Activated CD4-positive, alpha-beta T cell treated with anti-CD3 and anti-CD28 coated beads, Interleukin-2, amount 10 ng/mL, durations not matched to agents 24 days and 14 days (primary cell): ENCODE data around the gene SHISA7. TPM values are rescaled to one million over a fixed set of nuclear protein-coding genes. Genes with fewer than 3 reads are reported as not detected.
A peak's percentile ranks its signal among the peaks of the same experiment; 100 is the strongest.

ENCODE experiments used
- DNase-seq: peaks from one replicate; pipeline ENCODE4 v3.0.0; 2022
- H3K27ac Mint-ChIP-seq: one replicate; pipeline ENCODE4 v1.8.0; 2022; ENCODE audit warnings: mild to moderate bottlenecking, mixed read lengths
- H3K27me3 Mint-ChIP-seq: one replicate; pipeline ENCODE4 v1.8.0; 2022; ENCODE audit warnings: mixed read lengths
- H3K36me3 Mint-ChIP-seq: one replicate; pipeline ENCODE4 v1.8.0; 2022; ENCODE audit warnings: low read depth, mild to moderate bottlenecking, mixed read lengths
- H3K4me1 Mint-ChIP-seq: one replicate; pipeline ENCODE4 v1.8.0; 2021; ENCODE audit warnings: mixed read lengths
- H3K4me3 Mint-ChIP-seq: one replicate; pipeline ENCODE4 v1.8.0; 2022; ENCODE audit warnings: mild to moderate bottlenecking, moderate library complexity, mixed read lengths
- H3K9me3 Mint-ChIP-seq: one replicate; pipeline ENCODE4 v1.8.0; 2021; ENCODE audit warnings: mixed read lengths
- intact Hi-C: fragments of 100-400 bp; cut with micrococcal nuclease; formaldehyde crosslinking; loops from one replicate; pipeline ENCODE4 v1.15.1; 2023
- total RNA-seq: library from RNA; stranded (reverse); gene quantifications from 2 replicates; pipeline ENCODE4 v1.2.3, GENCODE V29; 2022

The SHISA7 gene
- total RNA-seq, 1 donor from 2014 or later = not detected

DNA sequence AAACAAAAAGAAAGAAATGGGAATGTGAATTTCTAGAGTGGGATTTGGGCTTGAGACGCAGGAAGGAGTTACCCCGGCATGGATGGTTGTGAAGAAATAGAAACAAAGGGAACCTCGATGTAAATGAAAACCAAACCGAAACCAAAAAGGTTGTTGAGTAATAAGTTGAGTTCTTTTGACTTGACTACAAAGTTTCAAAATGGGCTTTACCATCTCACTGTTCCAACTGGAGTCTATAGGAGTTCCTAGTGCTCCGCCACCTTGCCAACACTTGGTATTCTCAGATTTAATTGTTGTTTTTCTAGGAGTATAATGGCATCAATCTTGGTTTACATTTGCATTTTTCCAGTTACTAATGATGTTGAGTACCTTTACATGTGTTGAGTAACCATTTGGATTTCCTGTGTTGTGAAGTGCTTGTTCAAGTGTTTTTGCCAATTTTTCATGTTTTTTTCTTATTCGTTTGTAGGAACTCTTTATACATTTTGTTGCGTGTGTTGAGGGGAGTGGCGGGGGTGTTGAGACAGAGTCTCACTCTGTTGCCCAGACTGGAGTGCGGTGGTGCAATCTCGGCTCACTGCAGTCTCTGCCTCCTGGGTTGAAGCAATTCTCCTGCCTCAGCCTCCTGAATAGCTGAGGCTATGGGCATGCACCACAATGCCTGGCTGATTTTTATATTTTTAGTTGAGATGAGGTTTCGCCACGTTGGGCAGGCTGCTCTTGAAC is 44.7 kb downstream of the SHISA7 start:
- peaks cover 31% of the 10 kb centered on the region for H3K36me3 Mint-ChIP-seq
- H3K4me1 Mint-ChIP-seq = peaks cover 26% of the 10 kb centered on the region
- no peaks in the 10 kb centered on the region for H3K27me3 Mint-ChIP-seq
- peak overlapping the region; percentile 18 for H3K27ac Mint-ChIP-seq
- intact Hi-C loops = loop anchor here (1.0 kb wide), 1 partner anchor 9 kb away; the partner anchor contains the start of gene UBE2S
- no peak for DNase-seq
- H3K9me3 Mint-ChIP-seq = no peaks in the 10 kb centered on the region
- H3K4me3 Mint-ChIP-seq = peak overlapping the region; percentile 5

DNA sequence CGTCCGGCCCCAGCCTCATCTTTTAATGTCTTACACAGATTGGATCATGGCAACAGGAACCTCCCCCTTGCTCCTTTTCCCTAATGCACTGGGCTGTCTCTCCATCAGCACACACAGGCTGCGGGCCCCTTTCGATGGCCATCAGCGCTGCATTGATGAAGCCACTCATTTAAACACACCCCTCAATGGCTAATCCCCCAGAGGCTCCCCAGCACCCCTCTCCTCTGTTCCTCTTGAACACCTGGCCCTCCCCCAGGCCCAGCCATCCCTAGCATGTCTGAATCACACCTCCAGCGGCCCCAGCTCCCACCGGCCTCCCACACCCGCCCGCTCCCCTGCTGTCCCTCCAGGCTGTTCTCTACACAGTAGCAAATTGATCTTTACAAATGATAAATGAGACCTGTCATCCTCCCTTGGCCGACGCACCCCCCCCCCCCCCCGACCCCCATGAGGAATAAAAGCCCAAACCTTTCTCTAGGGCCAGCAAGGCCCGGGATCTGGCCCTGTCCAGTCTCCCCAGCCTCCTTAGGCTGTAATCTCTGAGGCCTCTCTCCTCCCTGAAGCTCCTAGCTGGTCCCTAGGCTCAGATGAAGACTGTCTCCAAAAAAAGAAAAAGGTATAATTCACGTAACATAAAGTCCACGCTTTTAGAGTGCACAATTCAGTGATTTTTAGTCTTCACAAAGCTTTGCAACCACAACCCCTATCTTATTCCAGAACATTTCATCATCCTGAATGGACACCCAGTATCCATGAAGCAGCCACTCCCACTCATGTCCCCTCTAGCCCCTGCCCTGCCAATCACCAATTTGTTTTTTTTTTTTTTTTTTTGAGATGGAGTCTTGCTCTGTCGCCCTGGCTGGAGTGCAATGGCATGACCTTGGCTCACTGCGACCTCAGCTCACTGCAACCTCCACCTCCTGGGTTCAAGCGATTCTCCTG is 50.0 kb downstream of the SHISA7 start:
- H3K4me3 Mint-ChIP-seq = no peak overlapping the region
- H3K27ac Mint-ChIP-seq = no peak overlapping the region
- H3K27me3 Mint-ChIP-seq = no peaks in the 10 kb centered on the region
- intact Hi-C loops = no loop called here
- H3K4me1 Mint-ChIP-seq = peaks cover 21% of the 10 kb centered on the region
- no peak for DNase-seq
- H3K36me3 Mint-ChIP-seq = peaks cover 35% of the 10 kb centered on the region
- H3K9me3 Mint-ChIP-seq = no peaks in the 10 kb centered on the region

DNA sequence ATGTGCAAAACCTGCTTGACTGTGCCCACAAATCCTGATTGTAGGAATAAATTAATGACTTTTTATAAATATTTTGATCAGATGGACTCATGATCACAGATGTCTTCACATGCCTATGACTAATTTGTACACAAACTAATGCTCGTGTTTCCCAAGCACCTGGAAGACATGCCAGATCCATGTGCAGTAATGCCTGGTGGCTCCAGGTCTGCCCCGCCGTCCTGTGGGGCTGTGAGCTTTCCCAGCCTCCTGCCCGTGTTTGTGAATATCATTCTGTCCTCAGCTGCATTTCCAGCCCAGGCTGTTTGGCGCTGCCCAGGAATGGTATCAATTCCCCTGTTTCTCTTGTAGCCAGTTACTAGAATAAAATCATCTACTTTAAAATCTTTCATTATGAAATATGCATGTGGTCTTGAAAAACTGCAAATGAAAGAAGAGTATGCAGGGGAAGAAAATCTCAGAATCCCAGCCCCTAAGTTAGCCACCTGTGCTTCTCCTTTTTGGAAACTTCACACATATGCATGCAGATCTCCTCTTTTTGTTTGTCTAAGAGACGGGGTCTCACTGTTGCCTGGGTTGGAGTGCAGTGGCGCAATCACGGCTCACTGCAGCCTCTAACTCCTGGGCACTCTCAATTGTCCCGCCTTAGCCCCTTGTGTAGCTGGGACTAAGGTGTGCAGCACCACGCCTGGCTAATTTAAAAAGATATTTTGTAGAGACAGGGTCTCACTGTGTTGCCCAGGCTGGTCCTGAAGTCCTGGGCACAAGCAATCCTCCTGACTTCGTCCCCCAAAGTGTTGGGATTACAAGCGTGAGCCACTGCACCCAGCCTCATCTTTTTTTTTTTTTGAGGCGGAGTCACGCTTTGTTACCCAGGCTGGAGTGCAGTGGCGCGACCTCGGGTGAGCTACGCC is 51.1 kb downstream of the SHISA7 start:
- H3K27me3 Mint-ChIP-seq = no peaks in the 10 kb centered on the region
- H3K36me3 Mint-ChIP-seq = peaks cover 46% of the 10 kb centered on the region
- peaks cover 20% of the 10 kb centered on the region for H3K4me1 Mint-ChIP-seq
- H3K9me3 Mint-ChIP-seq = no peaks in the 10 kb centered on the region
- H3K4me3 Mint-ChIP-seq = no peak overlapping the region
- no peak for DNase-seq
- no peak overlapping the region for H3K27ac Mint-ChIP-seq
- intact Hi-C loops = no loop called here

DNA sequence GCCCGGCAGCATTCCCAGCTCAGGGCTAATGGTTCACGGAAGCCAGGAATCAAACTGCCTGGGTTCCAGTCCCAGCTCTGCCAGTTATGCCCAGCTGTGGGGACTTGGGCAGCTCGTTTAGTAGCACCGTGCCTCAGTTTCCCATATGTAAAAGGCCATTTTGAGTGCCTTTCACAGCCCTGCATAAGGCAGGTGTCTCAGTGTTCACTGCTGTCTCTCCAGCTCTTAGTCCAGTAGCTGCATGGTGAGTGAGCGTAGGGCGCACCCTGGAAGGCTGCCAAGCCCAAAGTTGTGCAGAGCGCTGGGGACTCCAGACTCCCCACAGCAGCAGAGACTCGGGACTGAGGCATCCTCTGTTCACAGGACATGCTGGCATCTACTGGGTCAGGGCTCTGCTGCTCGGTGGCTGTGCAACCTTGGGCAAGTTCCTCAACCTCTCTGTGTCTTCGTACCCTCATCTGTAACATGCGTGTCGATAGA is 51.9 kb downstream of the SHISA7 start:
- Mint-ChIP-seq H3K4me1 (peaks cover 26% of the 10 kb centered on the region), H3K9me3 (no peaks in the 10 kb centered on the region), H3K27ac (no peak overlapping the region), H3K4me3 (no peak overlapping the region), H3K36me3 (peaks cover 53% of the 10 kb centered on the region), H3K27me3 (no peaks in the 10 kb centered on the region)
- intact Hi-C loops = no loop called here
- DNase-seq = no peak

DNA sequence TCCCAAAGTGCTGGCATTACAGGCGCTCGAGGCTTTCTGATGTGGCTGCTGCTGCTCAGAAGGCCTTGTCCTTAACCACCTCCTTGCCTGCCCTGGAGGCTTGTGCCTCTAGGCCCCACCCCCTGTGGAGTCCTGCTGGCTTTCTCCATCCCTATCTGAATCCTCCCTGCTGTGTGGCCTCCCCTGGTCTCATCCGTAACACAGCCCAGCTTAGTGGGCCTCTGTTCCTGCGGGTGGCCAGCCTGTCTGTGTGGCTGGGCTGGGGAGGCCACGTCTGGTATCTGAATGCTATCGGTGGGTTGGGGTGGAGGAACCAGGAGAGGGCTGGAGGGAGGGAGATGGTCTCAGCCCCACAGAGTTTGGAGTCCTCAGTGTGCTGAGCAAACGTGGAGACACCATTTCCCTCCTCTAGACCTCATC is 52.6 kb downstream of the SHISA7 start:
- Mint-ChIP-seq H3K4me3 (no peak overlapping the region), H3K4me1 (peaks cover 28% of the 10 kb centered on the region), H3K36me3 (peaks cover 60% of the 10 kb centered on the region), H3K27ac (no peak overlapping the region), H3K27me3 (no peaks in the 10 kb centered on the region), H3K9me3 (no peaks in the 10 kb centered on the region)
- intact Hi-C loops = no loop called here
- no peak for DNase-seq

DNA sequence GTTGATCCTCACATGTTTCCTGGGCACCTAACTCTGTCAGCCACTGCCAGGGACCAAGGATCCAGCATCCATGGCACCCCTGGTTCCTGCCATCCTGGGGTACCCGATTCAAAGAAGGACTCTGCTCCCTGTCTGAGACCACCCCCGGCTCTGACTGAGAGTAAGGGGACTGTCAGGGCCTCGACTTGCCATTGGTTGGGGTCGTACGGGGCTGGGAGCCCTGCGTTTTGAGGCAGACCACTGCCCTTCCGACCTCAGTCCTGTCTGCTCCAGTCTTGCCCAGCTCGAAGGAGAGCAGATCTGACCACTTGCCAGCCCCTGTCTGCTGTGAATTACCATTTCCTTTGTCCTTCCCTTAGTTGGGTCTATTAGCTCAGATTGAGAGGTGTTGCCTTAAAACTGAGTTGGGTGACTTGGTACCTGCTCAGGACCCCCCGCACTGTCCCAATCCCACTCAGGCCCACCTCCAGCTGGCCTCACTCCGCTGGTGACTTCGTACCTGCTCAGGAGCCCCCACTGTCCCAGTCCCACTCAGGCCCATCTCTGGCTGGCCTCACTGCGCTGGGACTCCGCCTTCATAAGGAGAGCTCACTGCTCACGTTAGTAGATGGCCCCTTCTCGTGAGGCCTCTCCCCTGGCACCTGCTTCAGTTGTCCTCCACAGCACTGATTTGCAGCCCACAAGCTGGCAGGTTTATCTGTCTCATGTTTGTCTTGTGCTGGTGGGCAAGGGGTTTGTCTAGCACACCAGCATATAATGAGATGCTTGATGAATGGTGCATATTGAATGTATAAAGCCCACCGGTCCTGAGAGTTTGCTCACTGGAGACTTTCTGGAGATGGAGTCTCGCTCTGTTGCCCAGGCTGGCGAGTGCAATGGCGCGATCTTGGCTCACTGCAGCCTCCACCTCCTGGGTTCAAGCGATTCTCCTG is 53.4 kb downstream of the SHISA7 start:
- Mint-ChIP-seq H3K27me3 (no peaks in the 10 kb centered on the region), H3K4me3 (peak overlapping the region; percentile 37), H3K27ac (peak overlapping the region; percentile 69), H3K4me1 (peaks cover 32% of the 10 kb centered on the region), H3K9me3 (no peaks in the 10 kb centered on the region), H3K36me3 (peaks cover 60% of the 10 kb centered on the region)
- DNase-seq = no peak
- intact Hi-C loops = loop anchor here (5.0 kb wide), 1 partner anchor 208 kb away; the partner anchor contains the start of gene FIZ1

DNA sequence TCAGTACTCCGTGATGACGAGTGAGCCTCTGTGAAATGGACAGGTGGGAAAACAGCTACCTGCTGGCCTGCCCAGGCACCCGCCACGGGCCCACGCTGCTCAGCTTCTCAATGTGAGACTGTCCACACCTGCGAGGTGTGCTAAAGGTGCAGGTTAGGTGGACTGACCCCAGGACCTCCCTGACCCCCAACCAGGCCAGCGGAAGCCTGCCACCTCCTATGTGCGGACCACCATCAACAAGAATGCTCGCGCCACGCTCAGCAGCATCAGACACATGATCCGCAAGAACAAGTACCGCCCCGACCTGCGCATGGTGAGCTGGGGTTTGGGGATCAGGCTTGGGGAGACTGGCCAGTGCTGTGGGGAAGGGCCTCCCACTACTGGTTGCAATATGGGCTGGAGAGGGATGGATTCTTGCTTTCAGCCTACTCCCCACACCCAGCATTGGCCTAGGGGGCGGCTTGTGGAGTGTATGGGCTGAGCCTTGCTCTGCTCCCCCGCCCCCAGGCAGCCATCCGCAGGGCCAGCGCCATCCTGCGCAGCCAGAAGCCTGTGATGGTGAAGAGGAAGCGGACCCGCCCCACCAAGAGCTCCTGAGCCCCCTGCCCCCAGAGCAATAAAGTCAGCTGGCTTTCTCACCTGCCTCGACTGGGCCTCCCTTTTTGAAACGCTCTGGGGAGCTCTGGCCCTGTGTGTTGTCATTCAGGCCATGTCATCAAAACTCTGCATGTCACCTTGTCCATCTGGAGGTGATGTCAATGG is 55.2 kb downstream of the SHISA7 start:
- Mint-ChIP-seq H3K4me1 (peaks cover 40% of the 10 kb centered on the region), H3K9me3 (no peaks in the 10 kb centered on the region), H3K27ac (no peak overlapping the region), H3K4me3 (peak overlapping the region; percentile 97), H3K36me3 (peaks cover 58% of the 10 kb centered on the region), H3K27me3 (no peaks in the 10 kb centered on the region)
- no peak for DNase-seq
- intact Hi-C loops = loop anchor here (5.0 kb wide), 1 partner anchor 209 kb away; the partner anchor contains the start of gene FIZ1

DNA sequence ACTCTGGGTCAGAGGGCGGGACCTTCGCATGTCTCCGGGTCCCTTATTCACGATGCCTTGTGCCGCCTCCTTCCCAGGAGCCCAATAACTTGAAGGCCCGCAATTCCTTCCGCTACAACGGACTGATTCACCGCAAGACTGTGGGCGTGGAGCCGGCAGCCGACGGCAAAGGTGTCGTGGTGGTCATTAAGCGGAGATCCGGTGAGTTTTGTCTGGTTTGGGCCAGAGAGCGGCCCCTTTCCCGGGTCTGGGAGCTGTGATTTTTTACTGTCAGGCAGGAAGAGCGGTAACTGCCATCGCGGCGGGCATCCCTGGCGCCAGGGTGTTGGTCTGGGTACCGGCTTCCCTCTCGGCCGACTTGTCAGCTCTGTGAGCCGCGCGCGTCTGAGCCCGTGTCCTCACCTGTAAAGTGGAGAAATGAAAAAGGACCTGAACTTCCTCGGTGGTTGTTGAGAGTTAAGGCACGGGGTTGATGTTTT is 56.6 kb downstream of the SHISA7 start:
- H3K4me1 Mint-ChIP-seq = peaks cover 52% of the 10 kb centered on the region
- no peaks in the 10 kb centered on the region for H3K27me3 Mint-ChIP-seq
- peaks cover 6% of the 10 kb centered on the region for H3K9me3 Mint-ChIP-seq
- peak overlapping the region; percentile 97 for H3K4me3 Mint-ChIP-seq
- H3K36me3 Mint-ChIP-seq = peaks cover 60% of the 10 kb centered on the region
- intact Hi-C loops = loop anchor here (5.0 kb wide), 1 partner anchor 211 kb away; the partner anchor contains the start of gene FIZ1
- peak overlapping the region; percentile 98 for H3K27ac Mint-ChIP-seq
- DNase-seq = no peak

DNA sequence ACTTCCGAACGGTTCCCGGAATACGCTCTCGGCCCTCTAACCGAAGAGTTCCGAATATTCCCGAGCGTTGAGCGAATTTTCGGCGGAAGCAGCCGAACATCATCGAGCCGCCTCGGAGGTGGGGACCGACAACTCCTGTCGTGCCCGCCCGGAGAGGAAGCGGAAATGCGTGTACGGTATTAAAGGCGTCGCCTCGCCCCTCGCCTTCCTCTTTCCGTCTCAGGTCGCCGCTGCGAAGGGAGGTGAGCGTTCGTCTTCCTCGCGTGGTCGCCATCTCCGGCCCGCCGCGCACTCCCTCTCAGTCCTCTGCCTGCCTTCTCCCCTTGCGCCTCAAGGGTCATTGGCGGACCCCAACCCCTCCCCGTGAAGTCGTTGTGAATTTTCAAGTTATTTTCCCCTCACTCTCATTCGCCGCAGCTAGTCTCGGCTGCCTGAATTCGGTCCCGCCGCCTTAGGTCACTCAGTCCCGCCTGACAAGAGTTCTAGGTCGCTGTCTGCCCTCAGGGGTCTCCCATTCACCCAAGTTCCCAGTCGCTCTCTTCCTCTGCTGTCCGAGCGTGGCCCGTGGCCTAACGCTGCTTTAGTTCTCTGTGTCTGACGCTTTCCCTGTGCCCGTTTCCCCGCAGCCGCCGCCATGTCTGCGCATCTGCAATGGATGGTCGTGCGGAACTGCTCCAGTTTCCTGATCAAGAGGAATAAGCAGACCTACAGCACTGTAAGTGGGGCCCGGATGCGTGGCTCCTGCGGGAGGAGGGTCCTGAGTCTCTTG is 57.2 kb downstream of the SHISA7 start, which contains the start of gene RPL28:
TSS of gene RPL28 (plus strand) at position 209 of the 769 bp plus-strand sequence. CDS start at position 635, 426 bp downstream.
- Mint-ChIP-seq H3K4me1 (peaks cover 52% of the 10 kb centered on the region), H3K9me3 (peaks cover 6% of the 10 kb centered on the region), H3K36me3 (peaks cover 63% of the 10 kb centered on the region)

DNA sequence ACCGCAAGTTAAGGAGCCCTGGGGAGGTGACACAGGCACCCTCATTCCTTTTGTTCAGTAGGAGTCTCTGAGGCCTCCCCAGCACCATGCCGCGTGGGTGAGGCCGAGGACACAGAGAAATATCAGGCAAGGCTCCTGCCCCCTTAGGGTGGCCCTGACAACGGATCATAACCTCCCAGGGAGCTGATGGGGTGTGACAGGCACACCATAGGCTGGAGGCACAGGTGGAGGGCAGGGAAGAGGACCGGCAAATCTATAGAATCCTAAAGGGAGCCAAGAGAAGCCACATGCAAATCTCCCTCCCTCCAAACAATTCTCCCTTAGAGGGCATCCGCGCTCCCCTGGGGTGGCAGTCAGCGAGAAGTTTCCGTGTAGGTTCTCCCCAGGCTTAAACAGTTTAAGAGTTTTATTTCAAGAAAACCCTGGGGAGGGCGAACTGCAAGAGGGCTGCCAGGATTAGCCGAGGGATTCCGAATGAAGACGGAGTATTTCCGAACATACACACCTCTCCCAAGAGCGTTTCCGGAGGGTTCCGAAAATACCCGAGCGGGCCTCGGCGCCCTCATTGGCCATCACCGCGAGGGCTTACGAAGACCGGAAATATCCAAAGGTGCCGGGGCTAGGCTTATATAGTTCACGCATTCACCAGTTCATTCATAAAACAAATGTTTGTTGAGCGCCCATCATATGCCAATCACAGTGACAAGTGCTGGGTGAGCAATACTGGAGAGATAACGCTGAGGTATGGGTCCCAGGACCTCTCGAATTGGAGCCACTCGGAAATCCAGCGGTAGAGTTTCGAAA is 58.0 kb downstream of the SHISA7 start:
- peak; percentile 99 for DNase-seq
- Mint-ChIP-seq H3K27ac (peak overlapping the region; percentile 98), H3K9me3 (peaks cover 6% of the 10 kb centered on the region), H3K36me3 (peaks cover 56% of the 10 kb centered on the region), H3K4me3 (peak overlapping the region; percentile 97), H3K4me1 (peaks cover 47% of the 10 kb centered on the region), H3K27me3 (no peaks in the 10 kb centered on the region)
- intact Hi-C loops = loop anchor here (1.0 to 5.0 kb wide), 7 partner anchors 23 to 269 kb away; partner anchors contain the start of genes FIZ1, HSPBP1, KMT5C and PPP6R1

More for the DNA sequence above, 57.2 kb downstream of the SHISA7 start, which contains the start of gene RPL28:
- intact Hi-C loops = loop anchor here (1.0 to 5.0 kb wide), 7 partner anchors 22 to 268 kb away; partner anchors contain the start of genes FIZ1, HSPBP1, KMT5C and PPP6R1
- DNase-seq = peak; percentile 100
- Mint-ChIP-seq H3K27me3 (no peaks in the 10 kb centered on the region), H3K4me3 (peak within 1 kb of the TSS; percentile 97), H3K27ac (peak within 1 kb of the TSS; percentile 98)
